Fibroblast of lung (primary cell): ENCODE results near the gene MEDAG.

Experiments used
- EZH2 ChIP-seq: IDR thresholded peaks from 2 replicates; pipeline ENCODE4 v1.5.1; 2012; ENCODE audit warnings: low read length, control low read depth, mild to moderate bottlenecking; ENCODE audit errors: missing control alignments
- TF ChIP-seq, protein P1 (sequence below), 2 donors: IDR thresholded peaks in 1 of 2; conservative IDR thresholded peaks in 1 of 2; 1 replicate in 1 of 2; 2 replicates in 1 of 2; pipeline ENCODE4 v1.5.1; 2011 to 2012; ENCODE audit warnings: low read length in 2 of 2, control low read depth in 1 of 2, inconsistent platforms in 1 of 2, low read depth in 1 of 2, mild to moderate bottlenecking in 1 of 2

DNA sequence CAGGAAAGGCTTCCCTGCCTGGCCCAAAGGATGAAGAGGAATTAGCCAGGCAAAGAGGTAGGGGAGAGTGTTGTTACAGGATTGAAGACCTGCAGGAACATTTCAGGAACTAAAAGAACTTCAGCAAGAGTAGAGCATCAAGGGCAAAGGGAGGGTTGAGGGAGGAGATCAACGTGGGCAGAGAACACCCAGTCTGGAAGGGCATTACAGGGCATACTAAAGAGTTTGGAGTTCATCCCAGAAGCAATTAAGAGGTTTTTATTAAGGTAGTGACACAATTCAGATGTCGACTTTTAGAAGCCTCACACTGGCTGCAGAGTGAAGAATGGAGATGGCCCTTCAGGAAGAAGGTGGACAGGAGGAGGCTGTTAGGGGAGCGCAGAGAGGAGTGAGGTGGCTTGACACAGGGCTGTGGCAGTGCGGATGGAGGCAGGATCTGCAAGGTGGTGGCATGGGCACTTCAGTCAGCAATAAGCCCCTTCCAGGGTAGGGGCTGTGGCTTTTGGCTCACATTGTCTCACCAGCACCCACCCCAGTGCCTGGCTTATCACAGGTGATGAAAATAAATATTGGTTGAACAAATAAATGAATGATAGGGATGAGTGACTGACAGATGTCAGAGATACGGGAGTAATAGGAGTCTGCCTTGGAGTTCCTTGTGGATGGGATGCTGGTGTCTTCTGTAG lies 51.3 kb downstream of the MEDAG start:
- TF ChIP-seq, protein P1, sequence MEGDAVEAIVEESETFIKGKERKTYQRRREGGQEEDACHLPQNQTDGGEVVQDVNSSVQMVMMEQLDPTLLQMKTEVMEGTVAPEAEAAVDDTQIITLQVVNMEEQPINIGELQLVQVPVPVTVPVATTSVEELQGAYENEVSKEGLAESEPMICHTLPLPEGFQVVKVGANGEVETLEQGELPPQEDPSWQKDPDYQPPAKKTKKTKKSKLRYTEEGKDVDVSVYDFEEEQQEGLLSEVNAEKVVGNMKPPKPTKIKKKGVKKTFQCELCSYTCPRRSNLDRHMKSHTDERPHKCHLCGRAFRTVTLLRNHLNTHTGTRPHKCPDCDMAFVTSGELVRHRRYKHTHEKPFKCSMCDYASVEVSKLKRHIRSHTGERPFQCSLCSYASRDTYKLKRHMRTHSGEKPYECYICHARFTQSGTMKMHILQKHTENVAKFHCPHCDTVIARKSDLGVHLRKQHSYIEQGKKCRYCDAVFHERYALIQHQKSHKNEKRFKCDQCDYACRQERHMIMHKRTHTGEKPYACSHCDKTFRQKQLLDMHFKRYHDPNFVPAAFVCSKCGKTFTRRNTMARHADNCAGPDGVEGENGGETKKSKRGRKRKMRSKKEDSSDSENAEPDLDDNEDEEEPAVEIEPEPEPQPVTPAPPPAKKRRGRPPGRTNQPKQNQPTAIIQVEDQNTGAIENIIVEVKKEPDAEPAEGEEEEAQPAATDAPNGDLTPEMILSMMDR (conservative IDR thresholded peaks at IDR 0.05 in 1 of 2, IDR thresholded peaks at IDR 0.05 in 1 of 2; ENCODE audit: low read depth in 1 of 2, low read length in 2 of 2): no peak
- no peak for TF ChIP-seq EZH2
